Trophoblast cell (in vitro differentiated cells and primary cell): ENCODE data around the gene ZBED5.

Experiments used
- DNase-seq, 2 donors: peaks; one replicate each; pipeline ENCODE4 v3.0.0-alpha.2; 2016
- H2AFZ ChIP-seq: 2 replicates; pipeline ENCODE4 v1.6.1; 2013; ENCODE audit warnings: low read length, moderate library complexity, mild to moderate bottlenecking; ENCODE audit not compliant: insufficient read depth, poor library complexity
- H2AK5ac ChIP-seq: 2 replicates; pipeline ENCODE4 v1.6.1; 2013; ENCODE audit warnings: mild to moderate bottlenecking, low read length
- H2BK120ac ChIP-seq: 2 replicates; pipeline ENCODE4 v1.6.1; 2013; ENCODE audit warnings: low read length, mild to moderate bottlenecking, moderate library complexity; ENCODE audit not compliant: insufficient read depth, poor library complexity
- H2BK12ac ChIP-seq: 2 replicates; pipeline ENCODE4 v1.6.1; 2013; ENCODE audit warnings: mild to moderate bottlenecking, low read length, moderate library complexity
- H2BK5ac ChIP-seq: 2 replicates; pipeline ENCODE4 v1.6.1; 2013; ENCODE audit warnings: low read length, low read depth, moderate library complexity, mild to moderate bottlenecking; ENCODE audit not compliant: poor library complexity
- H3K14ac ChIP-seq: 2 replicates; pipeline ENCODE4 v1.6.1; 2013; ENCODE audit warnings: mild to moderate bottlenecking, low read length
- H3K18ac ChIP-seq: 2 replicates; pipeline ENCODE4 v1.6.1; 2013; ENCODE audit warnings: mild to moderate bottlenecking, low read length
- H3K23ac ChIP-seq: 2 replicates; pipeline ENCODE4 v1.6.1; 2013; ENCODE audit warnings: low read length
- H3K27ac ChIP-seq: 2 replicates; pipeline ENCODE4 v1.5.1; 2013; ENCODE audit warnings: low read depth, mild to moderate bottlenecking, inconsistent platforms, low read length, moderate library complexity
- H3K27me3 ChIP-seq: 2 replicates; pipeline ENCODE4 v1.6.1; 2013; ENCODE audit warnings: inconsistent platforms, mild to moderate bottlenecking, low read length, moderate library complexity; ENCODE audit not compliant: insufficient read depth
- H3K36me3 ChIP-seq, 2 experiments: 1 replicate in 1 of 2; 2 replicates in 1 of 2; pipeline ENCODE4 v1.6.1; 2013; ENCODE audit warnings: low read length in 2 of 2, mild to moderate bottlenecking in 2 of 2, moderate library complexity in 1 of 2; ENCODE audit not compliant: insufficient read depth in 2 of 2, control insufficient read depth in 1 of 2
- H3K4ac ChIP-seq: 2 replicates; pipeline ENCODE4 v1.6.1; 2013; ENCODE audit warnings: low read depth, mild to moderate bottlenecking, low read length, moderate library complexity
- H3K4me1 ChIP-seq, 2 experiments: 1 replicate in 1 of 2; 2 replicates in 1 of 2; pipeline ENCODE4 v1.6.1; 2013; ENCODE audit warnings: low read length in 2 of 2, mild to moderate bottlenecking in 2 of 2, moderate library complexity in 1 of 2; ENCODE audit not compliant: insufficient read depth in 2 of 2, control insufficient read depth in 1 of 2
- H3K4me2 ChIP-seq: 2 replicates; pipeline ENCODE4 v1.6.1; 2013; ENCODE audit warnings: inconsistent platforms, mild to moderate bottlenecking, low read length, moderate library complexity
- H3K4me3 ChIP-seq: 2 replicates; pipeline ENCODE4 v1.5.1; 2013; ENCODE audit warnings: mild to moderate bottlenecking, low read depth, low read length, inconsistent platforms
- H3K79me1 ChIP-seq: one replicate; pipeline ENCODE4 v1.6.1; 2013; ENCODE audit warnings: low read length
- H3K79me2 ChIP-seq: 2 replicates; pipeline ENCODE4 v1.6.1; 2013; ENCODE audit warnings: low read length, mild to moderate bottlenecking; ENCODE audit not compliant: control insufficient read depth, insufficient read depth, poor library complexity
- H3K9ac ChIP-seq: 2 replicates; pipeline ENCODE4 v1.6.1; 2013; ENCODE audit warnings: mild to moderate bottlenecking, low read length
- H3K9me3 ChIP-seq: 2 replicates; pipeline ENCODE4 v1.6.1; 2013; ENCODE audit warnings: low read depth, mild to moderate bottlenecking, control low read depth, inconsistent platforms, low read length; ENCODE audit not compliant: insufficient read depth
- H4K12ac ChIP-seq: 2 replicates; pipeline ENCODE4 v1.6.1; 2013; ENCODE audit warnings: low read depth, mild to moderate bottlenecking, low read length, moderate library complexity
- H4K8ac ChIP-seq: 2 replicates; pipeline ENCODE4 v1.6.1; 2013; ENCODE audit warnings: low read depth, mild to moderate bottlenecking, low read length, moderate library complexity
- H4K91ac ChIP-seq: one replicate; pipeline ENCODE4 v1.6.1; 2013; ENCODE audit warnings: low read depth, mild to moderate bottlenecking, low read length, moderate library complexity
- WGBS: extraction: QIAGEN DNeasy Blood & Tissue Kit; methylation state at CpG from one replicate; pipeline ENCODE4 v1.1.7; 2013; ENCODE audit warnings: missing lambda C conversion rate; ENCODE audit not compliant: insufficient read length, insufficient coverage; ENCODE audit errors: extremely low coverage; 5-methylcytosine and 5-hydroxymethylcytosine counted together

The ZBED5 gene

DNA sequence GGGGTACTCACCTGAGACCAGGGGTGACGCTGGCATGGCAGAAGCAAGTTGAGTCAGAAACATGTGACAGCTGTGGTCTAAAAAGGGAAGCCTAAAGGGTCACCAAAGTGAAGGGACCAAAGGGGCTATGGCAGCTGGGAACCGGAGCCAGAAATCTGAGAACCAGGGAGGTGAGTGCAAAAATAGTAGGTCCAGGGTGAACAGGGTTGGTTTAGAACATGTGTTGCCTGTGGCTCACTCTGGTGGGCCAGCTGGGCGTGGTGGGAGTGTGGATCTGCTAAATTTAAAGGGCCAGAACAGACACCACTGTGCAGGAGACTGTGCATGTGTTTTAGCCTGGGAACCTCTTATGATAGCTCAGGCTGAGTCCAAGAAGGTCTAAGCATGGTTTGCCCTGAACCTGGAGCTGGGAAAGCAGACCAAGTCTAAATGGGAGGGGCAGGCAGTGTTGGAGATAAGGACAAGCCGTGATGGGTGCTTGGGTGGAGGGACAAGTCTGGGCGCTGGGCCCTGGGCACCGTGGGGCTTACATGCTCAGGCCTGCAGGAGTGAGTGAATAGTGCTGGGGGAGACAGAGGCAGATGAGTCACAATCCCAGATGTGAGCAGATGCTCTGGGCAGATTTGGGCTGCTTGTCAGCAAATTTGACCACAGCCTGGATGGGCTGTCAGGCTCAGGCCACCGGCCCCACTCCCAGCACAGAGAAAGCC, 41.4 kb upstream of the ZBED5 start:
- H3K27ac ChIP-seq = peak overlapping the region; percentile 90
- peak overlapping the region; percentile 43 for H4K8ac ChIP-seq
- no peaks in the 10 kb centered on the region for H3K36me3 ChIP-seq
- peak overlapping the region; percentile 19 for H3K18ac ChIP-seq
- peak overlapping the region; percentile 35 for H2BK120ac ChIP-seq
- H3K4ac ChIP-seq = no peak overlapping the region
- H4K12ac ChIP-seq = no peak overlapping the region
- H2AFZ ChIP-seq = no peak overlapping the region
- peaks cover 16% of the 10 kb centered on the region for H3K79me1 ChIP-seq
- peak overlapping the region; percentile 25 for H2AK5ac ChIP-seq
- no peak overlapping the region for H3K9ac ChIP-seq
- no peak for DNase-seq
- H3K4me3 ChIP-seq = no peak overlapping the region
- peak overlapping the region; percentile 57 for H2BK5ac ChIP-seq
- WGBS = no CpG with 5 or more reads among the region's 7 CpGs
- H3K79me2 ChIP-seq = no peaks in the 10 kb centered on the region
- H3K27me3 ChIP-seq = no peaks in the 10 kb centered on the region
- no peaks in the 10 kb centered on the region for H3K9me3 ChIP-seq
- H3K4me2 ChIP-seq = peak overlapping the region; percentile 40
- H2BK12ac ChIP-seq = peak overlapping the region; percentile 32
- H3K14ac ChIP-seq = peak overlapping the region; percentile 14
- H3K4me1 ChIP-seq = peaks cover 18% of the 10 kb centered on the region in 2 experiments
- H3K23ac ChIP-seq = no peak overlapping the region
- H4K91ac ChIP-seq = peak overlapping the region; percentile 82

DNA sequence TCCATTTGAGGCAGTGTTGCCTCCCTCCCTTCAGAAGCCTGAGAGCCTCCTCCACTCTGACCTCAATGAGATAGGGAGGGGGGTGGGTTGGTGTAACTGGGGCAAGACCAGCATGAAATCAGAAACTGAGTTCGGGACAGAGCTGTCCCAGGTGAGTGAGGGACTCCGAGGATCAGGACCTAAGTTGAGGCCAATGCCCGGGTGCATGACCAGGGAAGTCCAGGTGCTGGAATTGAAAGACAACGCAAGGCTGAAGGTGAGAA, 40.8 kb upstream of the ZBED5 start:
- peak overlapping the region; percentile 57 for H2BK5ac ChIP-seq
- H2BK12ac ChIP-seq = peak overlapping the region; percentile 32
- H3K79me2 ChIP-seq = no peaks in the 10 kb centered on the region
- H3K9ac ChIP-seq = no peak overlapping the region
- peak overlapping the region; percentile 19 for H3K18ac ChIP-seq
- H3K4me3 ChIP-seq = no peak overlapping the region
- H3K36me3 ChIP-seq = no peaks in the 10 kb centered on the region
- peak overlapping the region; percentile 14 for H3K14ac ChIP-seq
- DNase-seq = no peak
- H3K79me1 ChIP-seq = peaks cover 16% of the 10 kb centered on the region
- peak overlapping the region; percentile 82 for H4K91ac ChIP-seq
- no peak overlapping the region for H4K12ac ChIP-seq
- H3K4ac ChIP-seq = no peak overlapping the region
- no peak overlapping the region for H3K23ac ChIP-seq
- H2AK5ac ChIP-seq = peak overlapping the region; percentile 25
- H3K27me3 ChIP-seq = no peaks in the 10 kb centered on the region
- no peak overlapping the region for H2AFZ ChIP-seq
- H2BK120ac ChIP-seq = peak overlapping the region; percentile 35
- H4K8ac ChIP-seq = peak overlapping the region; percentile 43
- peaks cover 18% of the 10 kb centered on the region in 2 experiments for H3K4me1 ChIP-seq
- peak overlapping the region; percentile 90 for H3K27ac ChIP-seq
- no CpG with 5 or more reads among the region's 4 CpGs for WGBS
- H3K4me2 ChIP-seq = no peak overlapping the region
- no peaks in the 10 kb centered on the region for H3K9me3 ChIP-seq

DNA sequence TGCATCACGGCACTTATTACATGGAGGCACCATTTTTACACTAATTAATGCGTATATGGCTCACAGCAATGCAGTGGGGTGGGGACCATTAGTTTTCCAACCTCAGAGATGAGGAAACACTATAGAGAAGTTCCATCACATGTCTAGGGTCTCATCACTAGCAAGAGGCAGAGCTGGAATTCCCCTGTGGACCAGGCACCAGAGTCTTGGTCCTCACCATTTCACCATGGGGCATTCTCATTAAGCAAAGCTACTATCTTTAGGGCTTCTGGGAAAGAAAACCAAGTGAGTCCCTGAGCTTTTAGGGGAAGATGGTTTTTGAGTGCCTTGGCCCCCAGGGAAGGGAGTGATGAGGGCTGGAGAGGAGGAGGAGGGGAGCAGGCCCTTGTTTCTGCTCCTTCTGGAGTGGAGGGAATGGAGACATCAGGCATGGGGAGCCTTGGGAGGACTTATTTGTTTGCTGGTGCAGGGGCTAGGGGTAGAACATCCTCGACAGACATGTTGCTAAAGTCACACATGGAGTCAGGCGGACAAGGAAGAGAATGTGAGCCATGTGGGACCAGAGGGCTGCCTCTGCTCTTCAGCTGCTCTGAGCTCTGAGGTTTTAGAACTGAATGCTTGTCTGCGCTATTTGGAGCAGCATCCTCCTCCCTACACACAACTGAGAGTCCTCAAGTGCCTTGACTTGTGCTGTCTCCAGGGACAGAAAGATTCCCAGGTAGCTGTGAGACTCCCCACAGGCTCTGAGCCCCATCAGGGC, 40.3 kb upstream of the ZBED5 start:
- Histone ChIP-seq H3K4me2 (no peak overlapping the region), H2AFZ (no peak overlapping the region), H3K4ac (no peak overlapping the region), H3K9ac (no peak overlapping the region), H3K9me3 (no peaks in the 10 kb centered on the region), H2BK5ac (peak overlapping the region; percentile 57), H4K91ac (peak overlapping the region; percentile 82), H3K18ac (no peak overlapping the region), H3K4me3 (no peak overlapping the region), H4K8ac (no peak overlapping the region), H3K27me3 (no peaks in the 10 kb centered on the region), H3K79me1 (peaks cover 16% of the 10 kb centered on the region), H3K79me2 (no peaks in the 10 kb centered on the region), H2BK120ac (peak overlapping the region; percentile 35), H3K27ac (no peak overlapping the region), H2AK5ac (peak overlapping the region; percentile 18), H3K14ac (peak overlapping the region; percentile 8), H3K36me3 (no peaks in the 10 kb centered on the region), H2BK12ac (peak overlapping the region; percentile 1), H4K12ac (no peak overlapping the region), H3K4me1 (peaks cover 18% of the 10 kb centered on the region in 2 experiments), H3K23ac (no peak overlapping the region)
- no CpG with 5 or more reads among the region's 5 CpGs for WGBS
- peak; percentile 14 to 27 for DNase-seq

DNA sequence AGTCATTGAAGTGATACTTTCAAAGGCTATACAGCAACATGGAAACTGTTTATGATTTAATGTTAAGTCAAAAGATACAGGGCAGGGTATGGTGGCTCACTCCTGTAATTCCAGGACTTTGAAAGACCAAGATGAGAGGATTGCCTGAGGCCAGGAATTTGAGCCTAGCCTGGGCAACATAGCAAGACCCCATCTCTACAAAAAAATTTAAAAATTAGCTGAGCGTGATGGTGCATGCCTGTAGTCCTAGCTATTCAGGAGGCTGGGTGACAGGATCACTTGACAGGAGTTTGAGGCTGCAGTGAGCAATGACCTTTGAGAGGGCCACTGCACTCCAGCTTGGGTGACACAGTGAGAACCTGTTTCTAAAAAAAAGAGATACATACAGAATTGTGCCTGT, 39.3 kb upstream of the ZBED5 start:
- H4K12ac ChIP-seq = no peak overlapping the region
- H2BK12ac ChIP-seq = no peak overlapping the region
- no peak overlapping the region for H4K91ac ChIP-seq
- H4K8ac ChIP-seq = no peak overlapping the region
- H3K36me3 ChIP-seq = no peaks in the 10 kb centered on the region
- H3K4me2 ChIP-seq = no peak overlapping the region
- H3K4me1 ChIP-seq = peaks cover 18% of the 10 kb centered on the region in 2 experiments
- no peak overlapping the region for H3K23ac ChIP-seq
- DNase-seq = peak; percentile 30 to 72
- H3K4me3 ChIP-seq = no peak overlapping the region
- H2BK5ac ChIP-seq = no peak overlapping the region
- no peak overlapping the region for H3K18ac ChIP-seq
- no peak overlapping the region for H3K9ac ChIP-seq
- no CpG with 5 or more reads among the region's 1 CpG for WGBS
- no peaks in the 10 kb centered on the region for H3K27me3 ChIP-seq
- H2BK120ac ChIP-seq = no peak overlapping the region
- no peak overlapping the region for H3K14ac ChIP-seq
- no peak overlapping the region for H2AFZ ChIP-seq
- no peaks in the 10 kb centered on the region for H3K79me2 ChIP-seq
- no peaks in the 10 kb centered on the region for H3K9me3 ChIP-seq
- H3K79me1 ChIP-seq = peaks cover 16% of the 10 kb centered on the region
- no peak overlapping the region for H2AK5ac ChIP-seq
- H3K4ac ChIP-seq = no peak overlapping the region
- no peak overlapping the region for H3K27ac ChIP-seq
